HCT116 (cell line): ENCODE measurements around the gene TLCD2. TPM values are rescaled to one million over a fixed set of nuclear protein-coding genes. Genes with fewer than 3 reads are reported as not detected.
"Not testable (repeated sequence)": the region's sequence is repeated elsewhere in the genome, so short reads cannot be mapped to it uniquely, and the experiment has no call there.

Experiments used
- ATAC-seq: fragments of 200-7000 bp; cut with Tn5 transposase; 2 replicates; pipeline ENCODE4 v1.9.1; 2020; ENCODE audit warnings: mild to moderate bottlenecking, moderate library complexity
- BruUV-seq: library from RNA; stranded (reverse); fragments of 400-500 nt; replicated peaks from 2 replicates; lab custom pipeline; 2021; lab: Mats Ljungman, UMichigan
- CTCF ChIA-PET: fragments of 300-600 bp; sonication (Branson Sonifier 250); formaldehyde crosslinking; loops from one replicate; lab custom pipeline; 2021; ENCODE audit warnings: antibody characterized with exemption; lab: Charles Lee
- POLR2A ChIA-PET: fragments of 300-600, 350-600 bp; sonication (Branson Sonifier 250); formaldehyde crosslinking; loops from one replicate; lab custom pipeline; 2021; ENCODE audit warnings: antibody characterized with exemption; lab: Charles Lee
- RAD21 ChIA-PET, 2 experiments: fragments of 300-600 bp; sonication (Branson Sonifier 250); formaldehyde crosslinking; loops; one replicate each; lab custom pipeline; 2023; ENCODE audit warnings: low total read pairs in 2 of 2; ENCODE audit not compliant: uncharacterized antibody in 2 of 2, unreplicated experiment in 2 of 2, low non-redundant PET in 1 of 2; lab: Charles Lee
- DNase-seq: peaks from one replicate; pipeline ENCODE4 v3.0.0-alpha.2; 2010; ENCODE audit warnings: low read depth, low spot score
- H2AFZ ChIP-seq: fragments of 200-600 bp; shearing (Covaris generic), sonication (generic); 2 replicates; pipeline ENCODE4 v1.6.1; 2017; ENCODE audit warnings: low read depth, mixed run types, mixed read lengths, antibody characterized with exemption, low read length; ENCODE audit not compliant: poor library complexity, severe bottlenecking
- H3K27ac ChIP-seq: 2 replicates; pipeline ENCODE4 v1.5.1; 2012; ENCODE audit warnings: low read depth, low read length
- H3K27me3 ChIP-seq: fragments of 200-600 bp; sonication (generic); 2 replicates; pipeline ENCODE4 v1.6.1; 2016; ENCODE audit warnings: mixed run types, low read length, mixed read lengths; ENCODE audit not compliant: insufficient read depth
- H3K36me3 ChIP-seq, 2 experiments: fragments of 200-500 bp in 1 of 2; fragments of 200-600 bp in 1 of 2; sonication (Bioruptor generic) in 1 of 2; sonication (generic) in 1 of 2; 2 replicates each; pipeline versions ENCODE4 v1.5.1 to v1.6.1; 2014 to 2016; ENCODE audit warnings: low read length in 2 of 2, inconsistent platforms in 1 of 2, mixed read lengths in 1 of 2, mixed run types in 1 of 2; ENCODE audit not compliant: insufficient read depth in 2 of 2, control insufficient read depth in 1 of 2
- H3K4me1 ChIP-seq, 2 experiments: fragments of 200-600 bp in 1 of 2; sonication (generic) in 1 of 2; 2 replicates each; pipeline versions ENCODE4 v1.5.1 to v1.6.1; 2012 to 2017; ENCODE audit warnings: low read length in 2 of 2, inconsistent platforms in 1 of 2, mild to moderate bottlenecking in 1 of 2, mixed read lengths in 1 of 2, mixed run types in 1 of 2, moderate library complexity in 1 of 2; ENCODE audit not compliant: insufficient read depth in 2 of 2, control insufficient read depth in 1 of 2
- H3K4me2 ChIP-seq: fragments of 200-600 bp; sonication (generic); 2 replicates; pipeline ENCODE4 v1.6.1; 2017; ENCODE audit warnings: mixed run types, low read length, mixed read lengths
- H3K4me3 ChIP-seq, 2 experiments: fragments of 200-600 bp in 1 of 2; sonication (generic) in 1 of 2; replicated peaks in 1 of 2; 2 replicates each; pipeline ENCODE4 v1.5.1; 2011 to 2016; ENCODE audit warnings: low read length in 2 of 2, control low read depth in 1 of 2, low read depth in 1 of 2, mild to moderate bottlenecking in 1 of 2, mixed read lengths in 1 of 2, mixed run types in 1 of 2
- H3K79me2 ChIP-seq: fragments of 200-600 bp; sonication (generic); 2 replicates; pipeline ENCODE4 v1.6.1; 2017; ENCODE audit warnings: mild to moderate bottlenecking, mixed run types, low read length, moderate library complexity, mixed read lengths; ENCODE audit not compliant: insufficient read depth
- H3K9ac ChIP-seq: fragments of 200-600 bp; sonication (generic); 2 replicates; pipeline ENCODE4 v1.6.1; 2016; ENCODE audit warnings: low read length, mixed read lengths
- H3K9me2 ChIP-seq: fragments of 200-600 bp; sonication (generic), shearing (Covaris generic); 2 replicates; pipeline ENCODE4 v1.6.1; 2017; ENCODE audit warnings: mixed run types, mild to moderate bottlenecking, moderate library complexity; ENCODE audit not compliant: insufficient read depth
- H3K9me3 ChIP-seq, 2 experiments: fragments of 200-500 bp in 1 of 2; fragments of 200-600 bp in 1 of 2; sonication (Bioruptor generic) in 1 of 2; sonication (generic) in 1 of 2; 2 replicates each; pipeline ENCODE4 v1.6.1; 2014 to 2017; ENCODE audit warnings: low read length in 2 of 2, mixed read lengths in 2 of 2, inconsistent platforms in 1 of 2, low read depth in 1 of 2, mild to moderate bottlenecking in 1 of 2, mixed run types in 1 of 2, moderate library complexity in 1 of 2; ENCODE audit not compliant: control insufficient read depth in 1 of 2, insufficient read depth in 1 of 2
- H4K20me1 ChIP-seq: fragments of 200-600 bp; sonication (generic), shearing (Covaris generic); 2 replicates; pipeline ENCODE4 v1.6.1; 2017; ENCODE audit warnings: mixed run types, mild to moderate bottlenecking, moderate library complexity; ENCODE audit not compliant: insufficient read depth
- EGR1 ChIP-seq: IDR thresholded peaks from 2 replicates; pipeline ENCODE4 v1.6.1; 2012; ENCODE audit warnings: low read depth
- ELF1 ChIP-seq: IDR thresholded peaks from 2 replicates; pipeline ENCODE4 v1.6.1; 2012; ENCODE audit warnings: low read depth, borderline replicate concordance
- SIN3A ChIP-seq: IDR thresholded peaks from 2 replicates; pipeline ENCODE4 v1.6.1; 2012; ENCODE audit warnings: low read depth
- ZFX ChIP-seq: fragments of 450-650 bp; IDR thresholded peaks from 2 replicates; pipeline ENCODE4 v1.6.1; 2017
- ZNF274 ChIP-seq: fragments of 200-500 bp; sonication (Bioruptor generic); IDR thresholded peaks from 2 replicates; pipeline ENCODE4 v1.6.1; 2014; ENCODE audit warnings: mild to moderate bottlenecking, low read depth, low read length, inconsistent platforms
- intact Hi-C: fragments of 100-400 bp; cut with micrococcal nuclease; formaldehyde crosslinking; loops from 2 replicates; pipeline ENCODE4 v1.10.0; 2022
- total RNA-seq: library from RNA; stranded (reverse); gene quantifications from one replicate; pipeline ENCODE4 v1.2.1, GENCODE V29; 2021; ENCODE audit not compliant: unreplicated experiment
- TF ChIP-seq, protein P1 (sequence below): IDR thresholded peaks from 2 replicates; pipeline ENCODE4 v1.6.1; 2012; ENCODE audit warnings: low read depth
- TF ChIP-seq, protein P2 (sequence below): IDR thresholded peaks from 2 replicates; pipeline ENCODE4 v1.6.1; 2012

Gene TLCD2
- total RNA-seq, 1 experiment from 2014 or later, result 1.8 TPM

DNA sequence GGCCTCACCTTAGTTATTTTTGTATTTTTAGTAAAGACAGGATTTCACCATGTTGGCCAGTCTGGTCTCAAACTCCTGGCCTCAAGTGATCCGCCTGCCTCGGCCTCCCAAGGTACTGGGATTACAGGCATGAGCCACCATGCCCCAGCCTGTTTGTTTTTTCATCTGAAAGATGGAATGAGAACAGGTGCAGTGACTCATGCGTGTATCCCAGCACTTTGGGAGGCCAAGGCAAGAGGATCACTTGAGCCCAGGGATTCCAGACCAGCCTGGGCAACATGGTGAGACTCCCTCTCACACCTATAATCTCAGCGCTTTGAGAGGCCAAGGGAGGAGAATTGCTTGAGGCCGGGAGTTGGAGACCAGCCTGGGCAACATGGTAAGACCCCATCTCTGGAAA, 10.3 kb downstream of the TLCD2 start:
- H3K4me1 ChIP-seq, DNase-seq, H3K36me3 ChIP-seq, H3K27me3 ChIP-seq, CTCF ChIA-PET, H3K9ac ChIP-seq, H4K20me1 ChIP-seq, ATAC-seq, H2AFZ ChIP-seq, H3K79me2 ChIP-seq, RAD21 ChIA-PET, H3K4me3 ChIP-seq, H3K9me2 ChIP-seq, H3K9me3 ChIP-seq, POLR2A ChIA-PET, H3K27ac ChIP-seq, BruUV-seq, H3K4me2 ChIP-seq, intact Hi-C loops: not testable (repeated sequence)

DNA sequence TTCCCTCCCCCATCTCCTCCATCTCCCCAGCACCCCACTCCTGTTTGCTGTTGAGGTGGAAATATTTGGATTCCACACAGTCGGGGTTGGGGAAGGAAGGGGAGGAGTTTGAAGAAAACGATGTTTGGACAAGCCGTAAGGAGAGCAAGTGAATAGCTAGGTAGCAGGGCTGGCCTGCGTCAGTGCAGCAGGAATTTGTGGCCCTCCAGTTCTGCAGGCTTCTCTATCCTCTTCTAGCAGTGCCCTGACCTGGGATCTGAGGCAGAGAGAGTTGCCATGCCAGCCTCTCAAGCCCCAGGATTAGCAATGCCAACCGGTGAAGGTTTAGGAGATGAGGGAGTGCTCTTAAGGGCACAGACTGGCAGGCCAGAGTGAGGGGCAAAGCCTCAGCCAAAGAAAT, 12.5 kb downstream of the TLCD2 start:
- ChIA-PET RAD21 (no interaction called here), POLR2A (no interaction called here), CTCF (no interaction called here)
- Histone ChIP-seq H3K79me2 (no peaks in the 10 kb centered on the region), H3K4me3 (no peak overlapping the region), H3K36me3 (no peaks in the 10 kb centered on the region), H3K9ac (no peak overlapping the region), H3K4me2 (no peak overlapping the region), H3K9me3 (no peaks in the 10 kb centered on the region), H3K4me1 (no peaks in the 10 kb centered on the region), H2AFZ (no peak overlapping the region), H3K27me3 (no peaks in the 10 kb centered on the region), H3K27ac (no peak overlapping the region), H3K9me2 (no peaks in the 10 kb centered on the region), H4K20me1 (no peaks in the 10 kb centered on the region)
- intact Hi-C loops, result no loop called here
- TF ChIP-seq SIN3A, result no peak
- TF ChIP-seq ZFX, result no peak
- TF ChIP-seq EGR1, result no peak
- no peak for TF ChIP-seq ZNF274
- TF ChIP-seq, protein P1, sequence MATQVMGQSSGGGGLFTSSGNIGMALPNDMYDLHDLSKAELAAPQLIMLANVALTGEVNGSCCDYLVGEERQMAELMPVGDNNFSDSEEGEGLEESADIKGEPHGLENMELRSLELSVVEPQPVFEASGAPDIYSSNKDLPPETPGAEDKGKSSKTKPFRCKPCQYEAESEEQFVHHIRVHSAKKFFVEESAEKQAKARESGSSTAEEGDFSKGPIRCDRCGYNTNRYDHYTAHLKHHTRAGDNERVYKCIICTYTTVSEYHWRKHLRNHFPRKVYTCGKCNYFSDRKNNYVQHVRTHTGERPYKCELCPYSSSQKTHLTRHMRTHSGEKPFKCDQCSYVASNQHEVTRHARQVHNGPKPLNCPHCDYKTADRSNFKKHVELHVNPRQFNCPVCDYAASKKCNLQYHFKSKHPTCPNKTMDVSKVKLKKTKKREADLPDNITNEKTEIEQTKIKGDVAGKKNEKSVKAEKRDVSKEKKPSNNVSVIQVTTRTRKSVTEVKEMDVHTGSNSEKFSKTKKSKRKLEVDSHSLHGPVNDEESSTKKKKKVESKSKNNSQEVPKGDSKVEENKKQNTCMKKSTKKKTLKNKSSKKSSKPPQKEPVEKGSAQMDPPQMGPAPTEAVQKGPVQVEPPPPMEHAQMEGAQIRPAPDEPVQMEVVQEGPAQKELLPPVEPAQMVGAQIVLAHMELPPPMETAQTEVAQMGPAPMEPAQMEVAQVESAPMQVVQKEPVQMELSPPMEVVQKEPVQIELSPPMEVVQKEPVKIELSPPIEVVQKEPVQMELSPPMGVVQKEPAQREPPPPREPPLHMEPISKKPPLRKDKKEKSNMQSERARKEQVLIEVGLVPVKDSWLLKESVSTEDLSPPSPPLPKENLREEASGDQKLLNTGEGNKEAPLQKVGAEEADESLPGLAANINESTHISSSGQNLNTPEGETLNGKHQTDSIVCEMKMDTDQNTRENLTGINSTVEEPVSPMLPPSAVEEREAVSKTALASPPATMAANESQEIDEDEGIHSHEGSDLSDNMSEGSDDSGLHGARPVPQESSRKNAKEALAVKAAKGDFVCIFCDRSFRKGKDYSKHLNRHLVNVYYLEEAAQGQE, result no peak
- TF ChIP-seq, protein P2, sequence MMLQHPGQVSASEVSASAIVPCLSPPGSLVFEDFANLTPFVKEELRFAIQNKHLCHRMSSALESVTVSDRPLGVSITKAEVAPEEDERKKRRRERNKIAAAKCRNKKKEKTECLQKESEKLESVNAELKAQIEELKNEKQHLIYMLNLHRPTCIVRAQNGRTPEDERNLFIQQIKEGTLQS, result no peak
- no peak for TF ChIP-seq ELF1
- DNase-seq (no peak), ATAC-seq (no peak)
- BruUV-seq, result no TSS peak
